Upper lobe of right lung (tissue), 1 donor: ENCODE measurements around the gene AHCYL1. TPM values are rescaled to one million over a fixed set of nuclear protein-coding genes. Genes with fewer than 3 reads are reported as not detected.

Experiments used
- ATAC-seq: fragments of 200-7000 bp; cut with Tn5 transposase; one replicate; pipeline ENCODE4 v1.9.1; 2020; ENCODE audit warnings: mild to moderate bottlenecking, moderate library complexity
- DNase-seq: peaks from one replicate; pipeline ENCODE4 v3.0.0-alpha.2; 2020
- H3K27ac ChIP-seq: fragments of 200-600 bp; one replicate; pipeline ENCODE4 v1.8.0; 2022
- H3K27me3 ChIP-seq: fragments of 200-600 bp; one replicate; pipeline ENCODE4 v1.8.0; 2022; ENCODE audit warnings: mild to moderate bottlenecking
- H3K36me3 ChIP-seq: fragments of 200-600 bp; one replicate; pipeline ENCODE4 v1.8.0; 2022
- H3K4me1 ChIP-seq: fragments of 200-600 bp; one replicate; pipeline ENCODE4 v1.8.0; 2022
- H3K4me3 ChIP-seq: fragments of 200-600 bp; one replicate; pipeline ENCODE4 v1.8.0; 2022; ENCODE audit warnings: mild to moderate bottlenecking
- H3K9me3 ChIP-seq: fragments of 200-600 bp; one replicate; pipeline ENCODE4 v1.8.0; 2022
- CTCF ChIP-seq: fragments of 200-600 bp; IDR thresholded peaks from one replicate; pipeline ENCODE4 v1.8.0; 2022; ENCODE audit warnings: antibody characterized with exemption
- intact Hi-C: fragments of 100-400 bp; cut with DNase I; formaldehyde crosslinking; loops from one replicate; pipeline ENCODE4 v1.11.0; 2022
- total RNA-seq: library from RNA; stranded (reverse); fragmentation: NEBNext Ultra II Directional; extraction: Animal tissue kit (Norgen Biotek cat#: 25700); gene quantifications from one replicate; pipeline ENCODE4 v1.2.1, GENCODE V29; 2021
- donor health status: DM: no; HTN: yes; CAD: no; lungs with severe emphysema.

AHCYL1 gene
- total RNA-seq, 1 donor from 2014 or later: 91.7 TPM

- Histone ChIP-seq H3K4me3 (no peak overlapping the region), H3K4me1 (no peaks in the 10 kb centered on the region), H3K36me3 (peaks cover 68% of the 10 kb centered on the region), H3K27me3 (no peaks in the 10 kb centered on the region), H3K27ac (no peak overlapping the region), H3K9me3 (no peaks in the 10 kb centered on the region)
- intact Hi-C loops: loop anchor here (10.0 kb wide), 1 partner anchor 49 kb away; no protein-coding TSS in a partner anchor
- no peak for TF ChIP-seq CTCF
- DNase-seq (no peak), ATAC-seq (no peak)
Observed at GRCh38 chr1:110056285-110056683, 71.7 kb downstream of the AHCYL1 start.

- DNase-seq (no peak), ATAC-seq (no peak)
- TF ChIP-seq CTCF: no peak
- Histone ChIP-seq H3K9me3 (no peaks in the 10 kb centered on the region), H3K27me3 (no peaks in the 10 kb centered on the region), H3K36me3 (peaks cover 63% of the 10 kb centered on the region), H3K4me3 (no peak overlapping the region), H3K4me1 (no peaks in the 10 kb centered on the region), H3K27ac (no peak overlapping the region)
- intact Hi-C loops: loop anchor here (10.0 kb wide), 1 partner anchor 48 kb away; no protein-coding TSS in a partner anchor
Observed at GRCh38 chr1:110056776-110057175, 72.2 kb downstream of the AHCYL1 start.

- H3K9me3 ChIP-seq: no peaks in the 10 kb centered on the region
- ATAC-seq (peak; percentile 74), DNase-seq (no peak)
- intact Hi-C loops: loop anchor here (10.0 kb wide), 1 partner anchor 47 kb away; no protein-coding TSS in a partner anchor
- peaks cover 51% of the 10 kb centered on the region for H3K36me3 ChIP-seq
- H3K4me1 ChIP-seq: no peaks in the 10 kb centered on the region
- H3K27me3 ChIP-seq: no peaks in the 10 kb centered on the region
- no peak for TF ChIP-seq CTCF
- H3K27ac ChIP-seq: no peak overlapping the region
- H3K4me3 ChIP-seq: no peak overlapping the region
Observed at GRCh38 chr1:110057963-110058518, 73.5 kb downstream of the AHCYL1 start.

GRCh38 chr1:110058591-110058990 lies 74.0 kb downstream of the AHCYL1 start:
- intact Hi-C loops: loop anchor here (10.0 kb wide), 1 partner anchor 46 kb away; no protein-coding TSS in a partner anchor
- no peak overlapping the region for H3K27ac ChIP-seq
- no peaks in the 10 kb centered on the region for H3K4me1 ChIP-seq
- DNase-seq (no peak), ATAC-seq (no peak)
- TF ChIP-seq CTCF: no peak
- H3K27me3 ChIP-seq: no peaks in the 10 kb centered on the region
- H3K4me3 ChIP-seq: no peak overlapping the region
- H3K36me3 ChIP-seq: peaks cover 45% of the 10 kb centered on the region
- no peaks in the 10 kb centered on the region for H3K9me3 ChIP-seq

GRCh38 chr1:110059133-110059863 lies 74.7 kb downstream of the AHCYL1 start:
- no peaks in the 10 kb centered on the region for H3K27me3 ChIP-seq
- no peak overlapping the region for H3K4me3 ChIP-seq
- no peak for DNase-seq
- H3K27ac ChIP-seq: no peak overlapping the region
- peaks cover 38% of the 10 kb centered on the region for H3K36me3 ChIP-seq
- TF ChIP-seq CTCF: no peak
- intact Hi-C loops: loop anchor here (10.0 kb wide), 1 partner anchor 46 kb away; no protein-coding TSS in a partner anchor
- no peaks in the 10 kb centered on the region for H3K4me1 ChIP-seq
- ATAC-seq: no peak
- no peaks in the 10 kb centered on the region for H3K9me3 ChIP-seq
